Left kidney (tissue), 2 donors: ENCODE results near the gene MCRS1. TPM values are rescaled to one million over a fixed set of nuclear protein-coding genes. Genes with fewer than 3 reads are reported as not detected.

Source experiments
- DNase-seq: peaks from one replicate; pipeline ENCODE4 v3.0.0-alpha.2; 2013
- polyA plus RNA-seq: library from polyadenylated mRNA; unstranded; fragments of 120-200 nt; gene quantifications from one replicate; pipeline ENCODE4 v1.2.1, GENCODE V29; 2013; ENCODE audit not compliant: insufficient read length

Gene MCRS1
- polyA plus RNA-seq, 1 donor, result 61.6 TPM

DNA sequence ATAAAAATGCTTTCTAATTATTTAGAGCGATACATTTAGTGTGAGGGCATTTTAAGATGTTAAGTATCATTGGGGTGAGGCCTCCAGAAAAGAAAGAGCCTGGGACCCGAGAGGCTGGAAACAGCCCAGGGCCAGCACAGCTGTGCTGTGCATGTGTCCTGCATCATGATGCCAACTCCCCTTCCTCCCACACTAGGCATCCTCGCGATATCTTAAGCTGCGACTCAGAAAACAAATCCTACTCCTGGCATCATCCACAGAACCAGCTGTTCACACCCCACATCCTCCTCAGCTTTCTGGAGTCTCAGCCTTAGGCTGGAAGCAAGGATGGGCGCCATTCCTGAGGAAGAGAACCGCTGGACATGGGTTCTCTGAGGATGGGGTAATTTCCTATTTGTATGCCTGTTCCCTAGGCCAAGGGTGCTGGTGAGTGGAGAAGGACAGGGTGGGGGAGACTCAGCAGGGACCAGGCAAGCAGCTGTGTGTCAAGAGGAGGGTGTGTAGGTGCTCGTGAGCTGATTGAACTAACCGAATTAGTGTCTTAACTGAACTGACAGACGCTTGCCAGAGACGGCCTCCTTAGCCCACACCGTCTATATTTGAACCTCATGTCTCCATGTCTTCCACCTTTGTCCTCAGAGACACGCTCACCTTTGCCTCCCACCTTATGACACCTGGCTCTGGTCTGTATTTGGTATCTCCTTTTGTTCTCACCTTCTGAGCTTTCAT is 15.6 kb upstream of the MCRS1 start:
- no peak for DNase-seq

DNA sequence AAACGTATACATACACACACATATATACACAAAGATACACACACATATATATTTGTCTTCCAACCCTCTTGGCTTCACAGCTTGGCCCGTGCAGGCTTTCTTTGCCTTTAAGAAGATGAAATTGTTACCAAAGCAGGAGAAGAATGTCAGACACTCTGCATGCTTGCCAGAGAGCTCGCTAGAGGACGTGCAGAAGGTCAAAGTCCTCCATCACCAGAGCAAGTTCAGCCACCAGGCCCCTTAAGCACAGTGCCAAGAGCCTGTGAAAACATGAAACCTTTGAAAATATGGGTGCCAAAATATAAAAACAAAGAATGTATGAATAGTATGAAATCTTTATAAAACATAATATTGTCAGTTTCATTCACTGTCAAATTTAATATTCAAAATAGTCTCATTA is 14.9 kb upstream of the MCRS1 start:
- DNase-seq, result no peak

DNA sequence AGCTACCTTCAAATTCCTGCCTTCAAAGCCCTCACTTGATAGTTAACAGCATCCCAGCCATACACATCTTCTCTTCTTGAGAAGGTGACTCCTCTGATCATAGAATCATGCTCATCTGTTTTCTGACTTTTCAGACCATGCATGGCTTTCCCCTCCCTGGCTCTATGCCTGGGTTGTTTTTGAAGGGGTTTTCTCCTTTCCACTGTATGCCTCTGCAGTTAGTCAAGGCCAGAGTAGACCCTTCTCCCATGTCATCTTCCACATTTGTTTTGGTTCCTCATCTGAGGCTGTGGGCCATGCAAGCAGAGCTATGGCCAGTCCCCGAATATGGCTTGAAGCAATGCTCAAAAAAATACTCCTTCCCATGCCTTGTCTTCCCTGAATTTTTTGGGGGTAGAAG is 14.3 kb upstream of the MCRS1 start:
- DNase-seq, result no peak

DNA sequence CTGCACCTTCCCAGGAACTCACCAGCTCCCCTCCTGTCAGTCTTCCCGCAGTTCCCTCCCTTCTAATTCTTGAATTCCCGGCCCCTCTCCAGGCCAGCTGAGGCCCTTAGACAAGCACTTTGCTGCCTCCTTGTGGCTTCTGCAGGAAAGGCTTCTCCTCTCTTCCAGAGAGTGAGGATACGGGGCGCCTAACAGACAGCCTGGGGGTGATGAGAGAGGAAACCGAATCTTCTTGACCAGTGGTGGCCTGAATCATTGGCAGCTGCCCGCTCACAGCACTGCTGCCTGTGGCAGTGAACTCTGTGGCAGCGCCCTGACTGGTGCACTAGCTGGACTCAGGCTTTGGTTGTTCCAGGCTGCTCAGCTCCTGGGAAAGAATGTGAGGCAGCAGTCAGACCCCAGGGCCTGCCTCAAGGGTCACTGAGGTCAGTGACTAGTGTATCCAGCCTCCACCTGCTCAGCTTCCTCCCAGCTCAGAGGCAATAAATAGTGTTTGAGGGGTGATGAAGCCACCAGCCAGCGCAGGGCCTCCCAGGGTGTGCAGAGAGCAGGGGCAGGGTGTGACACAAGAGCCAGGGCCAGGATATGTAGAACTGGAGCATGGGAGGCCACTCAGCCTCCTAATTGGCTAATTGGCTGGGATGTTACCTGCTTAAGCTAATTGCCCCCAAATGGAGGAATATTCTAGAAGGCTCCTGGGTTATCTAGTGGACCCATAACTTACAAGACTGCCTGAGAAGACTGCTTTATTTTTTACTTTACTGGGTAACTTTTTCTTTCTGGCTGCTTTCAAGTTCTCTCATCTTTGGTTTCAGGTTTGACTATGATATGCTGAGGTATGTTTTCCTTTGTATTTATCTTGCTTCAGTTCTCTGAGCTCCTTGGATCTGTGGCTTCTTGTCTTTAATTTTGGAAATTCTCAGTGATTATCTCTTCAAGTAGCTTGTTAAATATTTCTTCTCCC is 12.9 kb upstream of the MCRS1 start:
- peak; percentile 86 for DNase-seq

DNA sequence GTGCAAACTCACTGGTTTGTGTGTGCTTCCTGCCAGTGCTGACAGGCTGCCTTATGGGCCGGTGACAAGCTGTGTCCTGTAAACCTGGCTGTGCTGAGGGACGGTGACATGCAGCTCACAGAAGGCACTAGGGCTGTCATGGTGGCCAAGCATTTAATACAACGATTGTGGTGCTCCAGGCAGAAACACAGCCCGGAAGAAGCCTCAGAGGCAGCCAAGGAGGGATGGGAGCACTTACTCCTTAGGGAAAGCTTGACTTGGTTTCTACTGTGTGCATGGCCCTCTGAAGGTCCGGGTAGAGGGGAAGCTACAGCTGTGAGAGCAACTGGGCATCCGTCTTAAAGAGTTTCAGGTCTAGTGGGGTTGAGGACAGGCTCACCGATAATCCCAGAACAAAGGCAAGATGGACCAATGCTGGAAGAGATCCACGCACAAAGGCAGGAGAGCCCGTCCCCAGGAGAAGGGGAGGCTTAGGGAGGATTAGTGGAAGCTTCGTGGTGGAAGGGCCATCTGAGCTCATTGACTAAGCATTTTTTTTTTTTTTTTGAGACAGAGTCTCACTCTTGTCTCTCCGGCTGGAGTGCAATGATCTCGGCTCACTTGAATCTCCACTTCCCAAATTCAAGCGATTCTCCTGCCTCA is 10.7 kb upstream of the MCRS1 start:
- no peak for DNase-seq

DNA sequence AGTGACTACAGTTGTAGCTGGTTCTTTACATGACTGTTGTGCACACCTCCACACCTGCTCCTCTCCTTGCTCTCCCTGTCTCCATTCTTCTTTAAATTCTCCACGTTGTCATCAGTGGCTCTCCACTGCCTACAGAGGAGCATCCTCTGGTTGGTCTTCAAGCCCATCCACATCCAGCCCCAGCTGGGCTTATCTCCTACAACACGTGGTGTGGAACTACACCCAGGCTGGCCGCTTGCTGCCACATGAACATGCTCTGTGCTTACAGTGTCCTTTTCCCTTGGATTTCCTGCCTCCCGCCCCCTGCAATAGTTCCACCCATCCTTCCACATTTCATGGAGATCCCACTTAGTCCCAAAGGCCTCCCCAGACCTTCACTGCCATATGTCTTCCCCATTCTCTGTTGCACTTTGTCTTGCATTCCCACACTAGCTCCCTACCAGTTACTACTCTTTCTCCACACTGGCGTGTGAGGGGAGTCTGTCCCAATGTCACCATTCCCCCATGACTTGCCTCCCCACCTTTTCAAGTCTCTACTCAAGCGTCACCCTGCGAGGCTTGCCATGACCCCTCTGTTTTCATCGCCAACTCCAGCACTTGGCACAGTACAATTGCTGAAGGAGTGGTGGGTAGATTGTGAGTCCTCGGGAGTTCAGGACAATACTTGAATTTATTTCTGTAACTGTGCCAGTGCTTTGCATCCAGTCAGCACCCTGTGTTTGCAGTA is 9.8 kb upstream of the MCRS1 start:
- DNase-seq, result no peak

DNA sequence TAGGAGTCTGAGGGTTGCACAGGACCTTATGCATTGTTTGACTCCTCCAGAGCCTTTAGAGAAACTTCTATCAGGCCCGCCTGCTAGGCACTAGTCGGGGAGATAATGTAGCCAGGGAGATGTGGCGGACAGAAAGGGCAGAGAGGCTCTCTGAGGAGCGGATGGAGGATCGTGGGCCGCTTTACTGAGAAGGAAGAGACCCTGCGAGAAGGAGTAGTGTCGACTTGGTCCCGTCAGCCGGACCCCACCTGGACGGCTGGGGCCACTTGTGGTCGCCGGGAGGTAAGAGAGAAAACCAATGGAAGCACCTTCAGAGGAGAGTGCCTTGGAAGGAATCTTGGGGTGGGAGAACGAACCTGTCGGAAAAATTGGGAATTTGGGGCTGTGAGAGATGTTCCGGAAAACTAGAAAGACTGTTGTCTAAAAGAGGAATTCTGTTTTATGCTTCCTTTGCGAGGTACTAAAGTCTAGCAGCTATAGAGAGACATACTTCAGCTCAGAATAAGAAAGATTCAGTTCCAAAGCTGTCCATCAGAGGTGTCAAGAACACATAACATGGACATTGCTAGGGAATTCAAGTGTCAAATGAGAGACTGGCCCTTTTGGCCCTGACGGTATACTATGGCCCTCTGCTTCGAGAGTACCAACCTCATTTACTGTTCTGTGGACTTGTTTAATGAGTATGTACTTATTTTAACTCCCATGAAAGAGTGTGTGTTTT is 660 bp upstream of the MCRS1 start:
- DNase-seq, result no peak

DNA sequence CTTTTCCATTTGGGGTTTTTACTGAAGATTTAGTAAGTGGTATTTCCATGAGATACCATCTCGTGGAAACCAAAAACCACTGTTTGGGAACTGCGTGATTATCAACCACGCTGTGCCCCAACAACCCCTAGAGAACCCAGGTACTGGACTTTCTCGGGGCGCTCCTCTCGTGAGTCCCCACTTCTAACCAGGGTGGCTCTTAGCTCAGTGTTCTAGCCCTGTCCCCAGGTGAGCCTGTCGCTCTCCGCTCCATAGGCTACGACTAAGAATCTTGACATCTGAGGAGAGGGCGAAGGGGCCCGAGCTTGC is 686 bp downstream of the MCRS1 start:
- no peak for DNase-seq

DNA sequence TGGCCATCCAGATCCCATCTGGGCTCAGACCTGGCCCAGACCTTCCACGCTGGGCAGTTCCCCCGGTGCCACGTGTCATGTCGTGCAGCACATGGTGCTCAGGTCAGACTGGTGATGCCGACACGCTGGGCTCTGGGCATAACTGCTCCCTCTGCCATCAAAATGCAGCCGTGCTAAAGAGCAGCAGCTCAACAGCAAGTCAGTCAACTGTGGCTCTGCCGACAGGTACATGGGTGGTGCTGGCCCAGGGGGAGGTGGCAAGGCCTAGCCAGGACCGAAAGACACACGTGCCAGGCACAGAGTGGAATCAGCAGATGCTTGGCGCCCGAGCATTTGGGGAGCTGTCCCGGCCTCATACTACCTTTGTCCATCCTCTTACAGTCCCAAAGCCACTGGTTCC is 1.6 kb downstream of the MCRS1 start:
- no peak for DNase-seq

DNA sequence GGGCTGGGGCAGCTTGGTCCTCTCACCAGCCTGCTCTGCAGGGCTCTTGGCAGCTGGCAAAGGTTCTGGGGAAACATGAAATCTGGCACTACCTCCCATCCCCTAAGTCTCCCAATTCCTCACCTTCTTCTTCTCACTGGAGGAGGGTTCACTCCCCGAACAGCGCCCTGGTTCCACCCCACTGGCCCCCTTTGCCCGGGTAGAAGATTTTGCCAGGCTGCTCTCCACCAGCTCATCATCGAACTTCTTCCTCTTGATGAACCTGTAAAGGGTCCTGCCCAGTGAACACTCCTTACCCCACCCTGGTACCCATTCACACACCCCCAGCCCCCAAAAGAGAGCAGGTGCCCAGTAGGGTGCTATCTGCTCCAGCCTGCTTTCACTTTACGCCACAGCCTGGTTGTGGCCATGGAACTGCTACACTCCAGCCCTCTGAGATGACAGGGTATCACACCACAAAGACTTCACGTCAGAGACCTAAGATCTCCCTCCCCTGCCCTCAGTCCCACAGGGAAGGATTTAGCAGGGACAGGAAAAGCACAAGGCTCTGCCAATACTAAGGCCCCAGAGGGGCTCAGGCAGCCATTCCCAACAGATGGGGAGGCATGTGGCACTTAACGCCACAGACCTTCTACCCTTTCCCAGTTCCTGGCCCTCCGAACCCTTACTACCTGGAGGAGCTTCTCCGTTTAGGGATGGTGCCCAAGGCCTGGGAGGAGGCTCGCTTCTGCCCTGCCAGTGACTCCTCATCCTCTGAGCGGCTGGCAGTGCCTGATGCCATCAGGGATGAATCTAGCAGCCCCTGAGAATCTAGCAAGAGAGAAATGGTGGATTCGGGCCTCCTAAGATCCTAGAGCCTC is 2.3 kb downstream of the MCRS1 start:
- DNase-seq, result no peak

DNA sequence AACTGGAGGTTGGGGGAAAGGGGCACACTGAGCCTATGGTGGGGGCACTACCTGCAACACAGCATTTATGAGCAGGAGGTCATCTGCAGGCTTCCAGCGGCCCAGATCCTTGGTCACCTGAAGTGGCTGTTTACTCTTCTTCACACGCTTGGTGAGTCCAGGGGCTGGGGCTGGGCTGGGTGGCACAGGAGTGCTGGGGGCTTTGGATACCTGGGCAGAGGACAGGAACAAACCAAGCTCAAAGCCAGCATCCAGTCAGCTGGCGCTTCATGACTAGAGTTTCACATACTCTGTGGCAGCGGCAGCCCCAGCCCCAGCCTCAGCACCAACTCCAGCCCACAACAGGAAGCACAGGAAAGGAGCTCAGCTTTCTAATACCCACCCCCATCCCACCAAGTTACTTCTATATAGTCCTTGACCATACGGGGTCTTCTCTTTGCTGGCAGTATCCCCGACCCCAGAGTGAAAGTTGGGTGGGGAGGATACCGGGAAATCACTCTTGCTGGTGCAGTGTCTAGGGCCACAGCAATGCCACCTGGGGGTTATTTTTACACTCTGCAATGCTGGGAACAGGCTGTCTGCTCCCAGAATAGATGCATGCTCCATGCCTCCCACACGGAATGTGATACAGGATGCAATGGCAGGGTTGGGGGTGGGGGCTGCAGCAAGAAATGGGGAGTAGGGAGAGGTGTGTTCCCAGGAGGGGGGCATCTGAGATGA is 3.1 kb downstream of the MCRS1 start:
- no peak for DNase-seq

DNA sequence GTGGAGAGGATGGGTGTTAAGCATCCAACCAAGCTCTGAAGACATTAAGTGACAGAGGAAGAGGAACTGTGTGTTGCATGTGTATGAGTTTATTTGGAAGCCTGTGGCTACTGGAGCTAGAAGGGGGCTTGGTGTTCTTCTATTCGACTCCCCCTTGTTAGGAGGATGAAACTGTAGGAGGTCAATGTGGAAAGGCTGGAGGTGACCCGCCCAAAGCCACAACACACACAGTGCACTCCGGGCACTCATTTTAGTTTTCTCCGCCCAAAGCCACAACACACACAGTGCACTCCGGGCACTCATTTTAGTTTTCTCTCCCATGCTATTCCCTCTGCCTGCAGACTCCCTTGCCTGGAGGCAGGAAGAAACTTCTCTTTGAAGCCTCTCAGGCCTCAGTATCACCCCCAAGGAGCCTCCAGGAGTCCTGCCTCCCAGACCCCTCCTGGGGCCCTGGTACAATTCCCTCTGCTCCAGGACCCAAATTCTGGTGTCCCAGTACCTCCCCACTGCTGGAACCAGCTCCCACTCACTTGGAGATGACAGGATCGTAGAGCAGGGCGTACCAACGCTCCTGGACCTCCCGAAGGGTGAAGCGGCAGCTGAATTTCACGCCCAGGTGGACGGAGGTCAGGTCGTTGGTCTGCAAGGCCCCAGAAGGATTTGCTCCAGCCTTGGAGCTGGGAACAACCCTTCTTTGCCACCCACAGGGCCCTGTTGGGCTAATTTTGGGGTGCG is 3.8 kb downstream of the MCRS1 start:
- DNase-seq, result no peak

DNA sequence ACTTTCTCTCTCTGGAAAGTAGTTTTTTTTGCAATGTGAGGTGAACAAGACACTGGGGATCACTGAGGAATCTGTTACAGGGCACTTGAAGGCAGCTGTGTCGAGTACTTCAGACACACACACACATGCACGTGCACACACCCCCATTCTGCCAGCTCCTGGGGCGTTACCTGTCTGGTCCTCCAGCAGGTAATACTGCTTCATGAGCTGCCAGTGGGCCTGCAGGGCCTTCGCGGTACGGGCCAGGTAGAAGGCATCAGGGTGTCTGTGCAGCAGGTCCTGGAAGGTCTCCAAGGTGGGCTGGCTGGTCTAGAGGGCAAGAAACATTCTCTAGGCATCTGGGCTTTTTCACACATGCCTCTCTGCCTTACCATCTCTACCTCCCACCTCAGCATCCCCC is 5.1 kb downstream of the MCRS1 start:
- no peak for DNase-seq

DNA sequence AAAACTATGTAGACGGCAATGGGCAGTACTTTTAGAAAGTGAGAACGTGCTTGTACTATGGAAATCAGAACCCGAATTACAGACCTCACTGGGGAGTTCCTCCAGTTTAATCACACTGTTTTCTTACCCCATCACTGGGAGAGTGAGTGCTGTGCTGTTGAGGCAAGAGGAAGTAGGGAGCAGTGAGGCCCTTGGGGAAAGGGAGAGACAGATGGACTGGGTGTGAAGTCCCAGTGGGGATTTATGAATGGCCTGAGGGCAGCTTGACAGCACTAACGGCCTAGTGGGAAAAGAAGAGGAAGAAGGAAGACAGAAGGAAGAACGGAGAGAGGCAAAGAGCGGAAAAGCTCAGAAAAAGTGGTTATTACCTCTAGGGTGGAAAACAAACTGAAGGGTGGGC is 5.7 kb downstream of the MCRS1 start:
- DNase-seq, result no peak

DNA sequence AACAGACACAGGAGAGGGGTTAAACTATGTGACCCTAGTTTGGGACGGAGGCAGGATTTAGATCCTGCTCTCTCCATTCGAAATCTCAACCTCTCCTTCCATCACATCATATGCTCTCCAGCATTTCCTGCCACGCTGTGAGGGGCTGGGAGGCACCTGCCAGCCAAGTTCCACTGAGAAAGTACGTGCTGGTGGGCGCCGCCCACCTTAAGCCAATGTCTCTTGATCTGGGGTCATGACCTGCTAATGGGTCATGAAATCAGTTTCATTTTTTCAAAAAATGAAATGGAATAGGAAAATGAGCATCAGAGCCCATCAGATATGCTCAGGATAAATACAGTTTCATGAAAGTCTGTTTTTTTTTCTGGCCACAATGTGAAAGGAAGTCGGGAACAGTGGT is 7.2 kb downstream of the MCRS1 start:
- DNase-seq, result no peak

DNA sequence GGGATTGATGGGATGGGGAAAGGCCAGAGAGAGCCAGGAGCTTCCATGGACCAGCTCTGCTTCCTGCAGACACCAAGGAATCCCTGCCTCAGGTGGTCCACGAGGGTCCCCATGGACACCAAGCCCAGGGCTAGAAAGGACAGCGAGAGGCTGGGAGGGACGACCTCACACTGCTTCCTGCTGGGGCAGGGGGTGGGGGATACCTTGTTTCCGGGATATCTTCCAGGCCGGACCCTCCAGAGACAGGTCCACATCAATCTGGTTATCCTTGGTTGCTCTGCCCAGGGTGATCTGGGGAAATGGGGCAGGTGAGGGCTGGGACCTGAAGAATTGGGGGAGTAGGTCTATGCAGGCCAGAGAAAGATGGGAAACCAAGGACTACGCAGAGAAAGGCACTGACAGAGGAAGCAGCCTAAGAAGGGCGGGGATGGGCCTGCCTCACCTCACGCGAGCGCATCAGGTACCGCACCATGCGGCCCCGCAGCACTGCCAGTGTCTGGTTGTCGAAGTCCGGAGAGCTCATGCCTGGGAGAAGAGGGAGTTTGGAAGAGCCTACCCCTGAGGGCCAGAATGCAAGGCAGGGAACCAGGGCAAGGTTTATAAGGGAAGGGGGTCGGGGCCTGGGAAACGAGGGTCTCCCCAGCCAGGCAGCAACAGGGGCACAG is 8.8 kb downstream of the MCRS1 start:
- DNase-seq, result no peak

DNA sequence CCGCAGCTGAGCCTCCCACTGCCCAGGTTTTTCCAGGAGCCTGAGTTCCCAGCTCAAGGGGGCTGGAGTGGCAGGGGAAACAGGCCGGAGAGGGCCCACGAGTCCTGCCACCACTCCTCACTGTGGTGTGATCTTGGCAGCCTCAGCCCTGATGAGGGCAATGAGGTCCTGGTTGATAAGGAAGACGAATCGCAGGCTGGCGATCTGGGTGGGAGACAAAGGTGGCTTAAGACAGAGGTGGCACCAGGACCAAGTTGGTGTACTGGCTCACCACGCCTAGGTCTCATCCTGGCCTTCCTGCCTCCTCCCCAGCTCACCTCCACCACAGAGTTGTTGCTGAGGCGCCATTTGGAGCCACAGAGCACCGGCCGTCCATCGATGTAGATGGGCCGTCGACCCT is 9.4 kb downstream of the MCRS1 start:
- no peak for DNase-seq

DNA sequence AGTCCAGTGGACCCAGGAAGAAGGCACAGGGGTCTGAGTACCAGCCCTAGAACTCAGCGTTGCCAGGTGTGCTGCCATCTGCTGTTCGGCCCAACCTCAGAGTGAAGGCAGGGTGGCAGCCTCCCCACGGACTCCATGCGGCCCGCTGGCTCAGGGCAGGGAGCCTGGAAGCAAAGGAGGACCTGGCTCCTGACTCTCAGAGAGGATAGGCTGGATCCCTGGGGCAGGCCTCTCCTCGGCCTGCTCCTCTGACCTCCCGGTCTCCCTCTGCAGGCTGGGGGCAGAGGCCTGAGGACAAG is 10.1 kb downstream of the MCRS1 start:
- no peak for DNase-seq
